ENCODE data around the gene CFAP61.

Gene CFAP61

GRCh38 chr20:20359628-20360027 is 307.3 kb downstream of the CFAP61 start:
- no peak for TF ChIP-seq CTCF (IDR thresholded peaks at IDR 0.05; ENCODE audit: control insufficient read depth, insufficient read depth, low read depth, low read length, missing control alignments)

DNA sequence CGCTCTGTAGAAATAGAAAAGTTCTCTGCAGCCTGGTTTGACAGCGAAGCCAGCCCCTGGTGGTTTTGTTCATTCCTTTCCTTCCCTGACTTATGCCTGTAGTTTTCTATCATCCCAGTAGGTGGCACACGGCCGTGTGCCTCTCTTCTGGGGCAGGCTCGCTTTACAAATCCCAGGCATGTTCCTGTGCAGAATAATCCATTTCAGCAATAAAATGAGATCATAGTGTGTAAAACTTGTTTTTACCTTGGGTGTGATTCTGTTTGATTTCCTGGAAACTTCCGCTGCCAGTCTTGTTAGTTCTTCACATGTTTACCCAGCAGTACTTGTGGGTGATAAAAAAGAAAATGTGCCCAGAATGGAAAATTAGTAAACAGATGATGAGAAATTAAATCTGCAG is 308.1 kb downstream of the CFAP61 start:
- peak; percentile 91 for TF ChIP-seq CTCF (IDR thresholded peaks at IDR 0.05; ENCODE audit: control insufficient read depth, insufficient read depth, low read depth, low read length, missing control alignments)
- DNase-seq (ENCODE audit: low read depth), result peak; percentile 20
- no peak overlapping the region for H3K4me3 ChIP-seq (ENCODE audit: control insufficient read depth, low read depth, low read length)

More at GRCh38 chr20:20359628-20360027, 307.3 kb downstream of the CFAP61 start:
- no peak for DNase-seq (ENCODE audit: low read depth)
- H3K4me3 ChIP-seq (ENCODE audit: control insufficient read depth, low read depth, low read length), result no peak overlapping the region

DNA sequence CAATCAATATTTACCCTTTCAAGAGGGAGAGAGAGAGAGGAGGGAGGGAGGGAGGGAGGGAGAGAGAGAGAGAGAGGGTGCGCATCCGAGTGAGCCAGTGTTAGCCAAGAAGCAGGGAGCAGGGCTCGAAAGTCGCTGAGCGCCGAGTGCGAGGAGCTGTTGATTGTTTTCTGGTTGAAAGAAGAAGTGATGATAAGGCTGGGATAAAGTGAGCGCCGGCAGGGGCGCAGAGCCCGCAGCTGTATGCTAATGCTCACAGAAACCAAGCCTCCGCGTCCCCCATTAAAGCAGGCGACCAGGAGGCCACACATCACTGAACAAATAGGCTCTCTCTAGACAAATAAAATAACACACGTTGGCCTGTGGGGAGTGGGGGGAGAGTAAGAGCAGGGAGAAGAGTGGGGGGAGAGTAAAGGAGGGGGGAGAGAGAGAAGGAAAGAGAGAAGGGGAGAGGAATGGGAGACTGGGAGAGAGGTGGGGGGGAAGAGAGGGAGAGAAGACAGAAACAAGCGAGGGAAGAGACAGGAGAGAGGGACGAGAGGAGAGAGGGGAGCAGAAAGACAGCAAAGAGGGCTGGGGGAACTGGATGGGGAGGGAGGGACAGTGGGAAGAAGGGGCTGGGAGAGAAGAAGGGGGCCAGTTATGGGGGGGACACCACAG is 310.6 kb downstream of the CFAP61 start:
- no peak overlapping the region for H3K4me3 ChIP-seq (ENCODE audit: control insufficient read depth, low read depth, low read length)
- no peak for DNase-seq (ENCODE audit: low read depth)
- no peak for TF ChIP-seq CTCF (IDR thresholded peaks at IDR 0.05; ENCODE audit: control insufficient read depth, insufficient read depth, low read depth, low read length, missing control alignments)

- no peak overlapping the region for H3K4me3 ChIP-seq (ENCODE audit: control insufficient read depth, low read depth, low read length)
- no peak for DNase-seq (ENCODE audit: low read depth)
- TF ChIP-seq CTCF (IDR thresholded peaks at IDR 0.05; ENCODE audit: control insufficient read depth, insufficient read depth, low read depth, low read length, missing control alignments), result no peak
These were observed 311.1 kb downstream of the CFAP61 start for GRCh38 chr20:20363434-20363798.

DNA sequence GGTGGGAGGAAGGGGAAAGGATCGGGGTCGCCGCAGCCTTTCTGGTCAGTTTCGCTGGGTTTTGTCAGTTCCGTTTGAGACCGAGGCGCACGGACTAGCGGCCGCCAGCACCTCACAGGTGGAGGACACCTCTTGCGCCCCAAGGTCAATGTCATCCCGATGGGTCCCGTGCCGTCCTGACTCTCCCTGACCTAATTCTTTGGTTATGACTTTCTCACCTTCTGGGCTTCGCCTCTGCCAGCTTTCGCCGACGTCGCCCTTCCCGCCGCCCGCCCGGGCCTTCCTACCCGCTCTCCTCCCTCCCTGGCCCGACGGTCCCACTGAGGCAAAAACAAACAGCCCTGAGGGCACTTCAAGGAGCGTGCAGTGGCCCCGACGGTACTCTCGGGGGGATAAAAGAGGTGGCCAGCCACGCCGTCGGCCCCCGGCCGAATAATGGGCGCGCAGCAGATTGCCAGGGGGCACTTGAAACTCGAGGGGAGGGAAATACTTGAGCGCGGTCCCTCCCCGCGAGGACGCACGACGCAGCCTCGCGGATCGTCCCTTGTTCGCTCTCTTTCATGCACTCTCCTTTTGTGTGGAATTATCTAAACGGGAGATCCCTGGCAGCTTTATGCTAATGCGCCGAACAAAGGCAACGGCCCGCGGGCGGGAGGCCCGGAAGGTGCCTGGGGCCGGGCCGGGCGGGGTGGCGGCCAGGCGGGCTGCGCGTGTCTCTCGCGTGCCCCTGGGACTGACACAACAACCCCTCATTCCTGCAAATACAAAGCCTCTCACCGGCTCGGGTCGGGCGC is 311.7 kb downstream of the CFAP61 start:
- no peak overlapping the region for H3K4me3 ChIP-seq (ENCODE audit: control insufficient read depth, low read depth, low read length)
- no peak for TF ChIP-seq CTCF (IDR thresholded peaks at IDR 0.05; ENCODE audit: control insufficient read depth, insufficient read depth, low read depth, low read length, missing control alignments)
- no peak for DNase-seq (ENCODE audit: low read depth)

- DNase-seq (ENCODE audit: low read depth), result no peak
- no peak for TF ChIP-seq CTCF (IDR thresholded peaks at IDR 0.05; ENCODE audit: control insufficient read depth, insufficient read depth, low read depth, low read length, missing control alignments)
- H3K4me3 ChIP-seq (ENCODE audit: control insufficient read depth, low read depth, low read length), result no peak overlapping the region
These were observed 312.5 kb downstream of the CFAP61 start for GRCh38 chr20:20364593-20365479.
